Measurements from ENCODE around the gene PLEKHF1. TPM values are rescaled to one million over a fixed set of nuclear protein-coding genes. Genes with fewer than 3 reads are reported as not detected.

The PLEKHF1 gene
- total and polyA plus RNA-seq, 2 of the 8 experiments (the other 6 are each of a cell fraction or from before 2014, with no cell fraction given): 11.1 to 18.4 TPM

- no peak for TF ChIP-seq KDM5A (IDR thresholded peaks at IDR 0.05; ENCODE audit: low read length)
- no peak for TF ChIP-seq CBX5 (IDR thresholded peaks at IDR 0.05; ENCODE audit: low read depth, low read length)
- TF ChIP-seq JUN (IDR thresholded peaks at IDR 0.05; ENCODE audit: low read depth, low read length): no peak
- no peak for TF ChIP-seq KDM4A (IDR thresholded peaks at IDR 0.05; ENCODE audit: low read depth, low read length, severe bottlenecking)
- peaks cover 3 to 9% of the 10 kb centered on the region in 2 experiments for H4K20me1 ChIP-seq (replicated peaks in 1 of 2; ENCODE audit: control insufficient read depth in 1 of 2, insufficient read depth in 2 of 2, low read length in 2 of 2)
- H3K27me3 ChIP-seq (replicated peaks in 1 of 4; ENCODE audit: control insufficient read depth in 3 of 4, extremely low read depth in 1 of 4, insufficient read depth in 3 of 4, low read length in 3 of 4): no peaks in the 10 kb centered on the region
- ChIA-PET POLR2A (ENCODE audit: partially characterized antibody) (no interaction called here), CTCF (ENCODE audit: partially characterized antibody) (interaction anchor here (7.8 kb wide), 1 partner anchor 60 kb away, joined by 46 read pairs; no protein-coding TSS in a partner anchor)
- H2BK5ac ChIP-seq (ENCODE audit: low read depth, low read length): no peak overlapping the region
- peaks cover 10% of the 10 kb centered on the region for H3K23me2 ChIP-seq (ENCODE audit: low read depth, low read length)
- H3K79me2 ChIP-seq (ENCODE audit: control insufficient read depth in 1 of 2, insufficient read depth in 2 of 2, low read length in 2 of 2): peaks cover 0 to 39% of the 10 kb centered on the region in 2 experiments; a peak in 1 of 4 replicates
- FAIRE-seq (no peak), DNase-seq (ENCODE audit: low read depth in 1 of 2, low spot score in 2 of 2) (no peak)
- no peak overlapping the region for H3K4me3 ChIP-seq (ENCODE audit: extremely low read depth in 1 of 4, insufficient read depth in 2 of 4, low read depth in 3 of 4, low read length in 4 of 4)
- no peak overlapping the region for H2AK5ac ChIP-seq (ENCODE audit: low read depth, low read length)
- H3K56ac ChIP-seq (replicated peaks; ENCODE audit: insufficient read length, low read depth, low read length): no peak overlapping the region
- H2BK20ac ChIP-seq (ENCODE audit: low read length): no peak overlapping the region
- no peak overlapping the region for H3K4ac ChIP-seq (replicated peaks; ENCODE audit: insufficient read length, low read depth, low read length)
- H3K79me1 ChIP-seq (ENCODE audit: low read depth, low read length): peaks cover 21% of the 10 kb centered on the region
- no peak overlapping the region for H2BK120ac ChIP-seq (replicated peaks; ENCODE audit: low read depth, low read length)
- no peak overlapping the region for H4K5ac ChIP-seq (ENCODE audit: insufficient read length, low read depth, low read length)
- H3K27ac ChIP-seq (ENCODE audit: low read depth, low read length): no peak overlapping the region
- no peaks in the 10 kb centered on the region for H3K9me3 ChIP-seq (ENCODE audit: insufficient read depth in 2 of 2, low read depth in 1 of 2, low read length in 1 of 2)
- H2BK15ac ChIP-seq (ENCODE audit: low read length): no peak overlapping the region
- no peak overlapping the region for H3K23ac ChIP-seq (ENCODE audit: insufficient read length)
- H4K8ac ChIP-seq (ENCODE audit: extremely low read depth, insufficient read depth, low read length): no peak overlapping the region
- peaks cover 0 to 21% (median 18%) of the 10 kb centered on the region in 4 experiments; a peak in 6 of 7 replicates for H3K4me1 ChIP-seq (replicated peaks in 1 of 4; ENCODE audit: control insufficient read depth in 3 of 4, insufficient read depth in 4 of 4, low read length in 3 of 4)
- no peak overlapping the region for H3K9ac ChIP-seq (replicated peaks in 1 of 4; ENCODE audit: extremely low read depth in 1 of 4, low read depth in 3 of 4, low read length in 3 of 4)
- H3K4me2 ChIP-seq (ENCODE audit: insufficient read depth in 1 of 2, low read depth in 2 of 2, low read length in 2 of 2): no peak overlapping the region
- H2BK12ac ChIP-seq (ENCODE audit: low read depth, low read length): no peak overlapping the region
- 88% methylated on average over 5 of the region's 5 CpGs; no CpG with 5 or more reads in 1 of the 2 experiments for WGBS, 2 experiments (ENCODE audit: extremely low coverage in 1 of 2, insufficient coverage in 1 of 2, insufficient read length in 1 of 2, insufficient replicate concordance in 2 of 2, low coverage in 1 of 2, low lambda C conversion rate in 2 of 2, missing lambda C conversion rate in 1 of 2)
- H3K18ac ChIP-seq (ENCODE audit: extremely low read depth, low read length): no peak overlapping the region
- H4K91ac ChIP-seq (replicated peaks; ENCODE audit: insufficient read length, low read length): no peak overlapping the region
- H3K36me3 ChIP-seq (ENCODE audit: control insufficient read depth in 2 of 4, insufficient read depth in 4 of 4, low read length in 3 of 4): peaks cover 0 to 16% (median 3%) of the 10 kb centered on the region in 4 experiments; a peak in 5 of 8 replicates
- no peak overlapping the region for H3K14ac ChIP-seq (ENCODE audit: insufficient read length)
- no peak overlapping the region for H2AFZ ChIP-seq (ENCODE audit: low read length)
Measured at GRCh38 chr19:29670255-29670654, 5.0 kb downstream of the PLEKHF1 start.

Data from H1 (cell line).